Gastrocnemius medialis (tissue), 4 donors: ENCODE data around the gene RSPRY1.

Experiments
- CTCF ChIP-seq, 5 experiments: fragments of 450-650 bp in 3 of 5; fragments of 200-600 bp in 2 of 5; sonication (generic) in 2 of 5; IDR thresholded peaks in 4 of 5; conservative IDR thresholded peaks in 1 of 5; 1 replicate in 4 of 5; 2 replicates in 1 of 5; pipeline ENCODE4 v1.5.1; 2016 to 2019; ENCODE audit warnings: antibody characterized with exemption in 5 of 5, mild to moderate bottlenecking in 3 of 5, moderate library complexity in 3 of 5
- POLR2A ChIP-seq, 2 donors: fragments of 450-650 bp; IDR thresholded peaks; one replicate each; pipeline ENCODE4 v1.6.1; 2017; ENCODE audit warnings: antibody characterized with exemption in 2 of 2, mild to moderate bottlenecking in 2 of 2, moderate library complexity in 2 of 2

- TF ChIP-seq POLR2A (IDR thresholded peaks at IDR 0.05) = no peak
- no peak for TF ChIP-seq CTCF (IDR thresholded peaks at IDR 0.05 in 4 of 5, conservative IDR thresholded peaks at IDR 0.05 in 1 of 5)
Observed at GRCh38 chr16:57196286-57196685, 10.2 kb downstream of the RSPRY1 start.
